ENCODE data around the gene C11orf58. TPM values are rescaled to one million over a fixed set of nuclear protein-coding genes. Genes with fewer than 3 reads are reported as not detected.

C11orf58 gene
- total RNA-seq, 4 donors from 2014 or later = 136 to 163 (median 147) TPM

DNA sequence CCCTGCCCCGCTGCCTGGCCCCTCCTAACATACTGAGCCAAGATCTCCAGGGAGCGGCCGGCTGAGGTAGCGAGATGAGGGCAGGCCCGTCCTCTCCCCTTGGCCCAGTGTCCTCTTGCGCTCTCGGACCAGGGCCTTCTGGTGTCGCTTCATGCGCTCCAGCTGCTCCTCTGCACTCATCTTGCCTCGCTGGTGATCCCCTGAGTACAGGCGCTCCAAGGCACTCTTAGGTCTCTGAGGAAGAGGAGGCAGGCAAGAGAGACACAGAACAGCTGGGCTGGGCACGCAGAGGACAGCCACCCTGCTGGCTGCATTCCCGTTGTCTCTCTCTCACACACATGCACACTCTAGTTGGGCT lies 50.6 kb downstream of the C11orf58 start:
- DNase-seq (ENCODE audit: low spot score) (no peak), ATAC-seq (ENCODE audit: low FRiP score) (no peak)
- TF ChIP-seq, protein P1, sequence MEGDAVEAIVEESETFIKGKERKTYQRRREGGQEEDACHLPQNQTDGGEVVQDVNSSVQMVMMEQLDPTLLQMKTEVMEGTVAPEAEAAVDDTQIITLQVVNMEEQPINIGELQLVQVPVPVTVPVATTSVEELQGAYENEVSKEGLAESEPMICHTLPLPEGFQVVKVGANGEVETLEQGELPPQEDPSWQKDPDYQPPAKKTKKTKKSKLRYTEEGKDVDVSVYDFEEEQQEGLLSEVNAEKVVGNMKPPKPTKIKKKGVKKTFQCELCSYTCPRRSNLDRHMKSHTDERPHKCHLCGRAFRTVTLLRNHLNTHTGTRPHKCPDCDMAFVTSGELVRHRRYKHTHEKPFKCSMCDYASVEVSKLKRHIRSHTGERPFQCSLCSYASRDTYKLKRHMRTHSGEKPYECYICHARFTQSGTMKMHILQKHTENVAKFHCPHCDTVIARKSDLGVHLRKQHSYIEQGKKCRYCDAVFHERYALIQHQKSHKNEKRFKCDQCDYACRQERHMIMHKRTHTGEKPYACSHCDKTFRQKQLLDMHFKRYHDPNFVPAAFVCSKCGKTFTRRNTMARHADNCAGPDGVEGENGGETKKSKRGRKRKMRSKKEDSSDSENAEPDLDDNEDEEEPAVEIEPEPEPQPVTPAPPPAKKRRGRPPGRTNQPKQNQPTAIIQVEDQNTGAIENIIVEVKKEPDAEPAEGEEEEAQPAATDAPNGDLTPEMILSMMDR (IDR thresholded peaks at IDR 0.05) = no peak

DNA sequence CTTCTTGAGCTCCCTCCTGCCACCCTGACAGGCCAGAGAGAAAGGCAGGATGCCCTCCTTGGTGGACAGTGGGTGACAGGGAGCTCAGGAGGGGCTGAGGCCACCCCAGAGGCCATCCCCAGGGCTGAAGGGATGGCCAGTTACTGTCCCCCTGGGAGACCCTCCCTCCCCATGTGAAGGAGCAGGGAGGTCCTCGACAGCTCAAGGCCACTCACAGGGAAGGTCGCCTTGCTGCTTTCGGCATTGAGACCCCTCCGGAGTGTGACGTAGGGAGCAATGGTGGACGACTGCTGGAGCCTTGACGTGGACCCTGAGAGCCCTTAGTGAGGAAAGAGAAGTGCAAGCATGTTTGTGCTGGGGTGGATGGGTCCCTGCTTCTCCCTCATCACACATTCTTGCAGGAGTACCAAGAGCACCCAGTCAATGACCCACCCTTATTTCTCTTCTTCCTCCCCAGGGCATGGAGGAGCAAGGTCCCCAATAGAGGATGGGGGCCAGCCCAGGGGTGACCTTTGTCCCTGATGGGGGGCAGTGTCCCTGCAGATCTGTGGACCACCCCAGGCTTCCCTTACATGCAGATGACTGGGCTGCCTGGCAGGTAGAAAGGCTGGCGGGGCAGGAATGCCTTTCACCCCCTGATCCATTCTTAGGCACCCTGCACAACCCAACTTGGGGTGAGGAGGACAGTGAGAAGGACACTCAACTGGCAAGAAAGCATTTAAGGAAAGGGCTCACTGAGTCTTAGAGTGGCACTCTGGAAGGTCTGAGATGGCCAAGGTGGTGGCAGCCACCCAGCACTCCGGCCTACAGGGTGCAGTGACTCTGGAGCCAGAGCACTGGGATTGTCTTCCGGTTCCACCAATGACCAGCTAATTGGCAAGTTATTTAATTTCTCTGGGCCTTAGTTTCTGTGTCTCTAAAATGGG lies 51.4 kb downstream of the C11orf58 start:
- TF ChIP-seq, protein P1 (IDR thresholded peaks at IDR 0.05) = no peak
- no peak for DNase-seq (ENCODE audit: low spot score)
- no peak for ATAC-seq (ENCODE audit: low FRiP score)

- ATAC-seq (ENCODE audit: low FRiP score) (no peak), DNase-seq (ENCODE audit: low spot score) (no peak)
- TF ChIP-seq, protein P1 (IDR thresholded peaks at IDR 0.05) = no peak
These were observed 52.2 kb downstream of the C11orf58 start for GRCh38 chr11:16790486-16791190.

DNA sequence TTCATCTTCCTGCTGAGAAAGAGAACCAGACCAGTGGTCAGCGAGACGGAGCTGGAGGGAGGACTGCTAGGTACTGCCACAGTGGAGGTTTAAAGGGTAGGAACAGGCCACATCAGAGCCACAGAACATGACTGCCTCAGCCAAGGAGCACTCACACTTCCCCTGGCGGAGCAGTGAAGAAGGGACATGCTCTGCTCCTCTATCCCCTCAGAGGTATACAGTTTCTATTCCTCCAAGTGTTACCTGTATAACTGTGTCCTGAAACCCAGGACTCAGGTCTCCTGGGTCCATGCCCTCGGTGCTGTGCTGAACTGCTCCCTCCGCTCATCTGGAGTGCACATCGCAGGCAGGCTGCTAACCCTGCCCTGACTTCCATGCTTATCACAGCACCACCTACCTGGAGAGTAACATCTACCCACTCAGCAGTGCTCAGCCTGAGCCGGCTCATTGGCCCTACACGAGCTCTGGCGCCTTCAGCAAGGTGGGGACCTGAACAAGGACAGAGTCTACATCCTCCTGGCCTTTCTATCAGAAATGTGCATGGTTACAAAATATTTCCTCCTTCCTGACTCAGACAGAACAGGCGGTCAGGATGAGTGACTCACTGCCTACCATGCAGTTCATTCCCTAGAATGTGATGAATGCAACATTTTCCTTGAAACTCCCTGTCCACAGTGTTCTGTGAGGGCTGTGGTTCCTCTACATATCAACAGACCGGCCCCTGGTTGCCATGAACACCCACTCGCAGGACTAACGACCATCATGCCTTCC lies 52.9 kb downstream of the C11orf58 start:
- TF ChIP-seq, protein P1 (IDR thresholded peaks at IDR 0.05) = no peak
- ATAC-seq (ENCODE audit: low FRiP score) (peak; percentile 94), DNase-seq (ENCODE audit: low spot score) (no peak)

- ATAC-seq (ENCODE audit: low FRiP score) = no peak
- no peak for DNase-seq (ENCODE audit: low spot score)
- TF ChIP-seq, protein P1 (IDR thresholded peaks at IDR 0.05) = no peak
These were observed 54.0 kb downstream of the C11orf58 start for GRCh38 chr11:16792426-16792825.

GRCh38 chr11:16793009-16793408 lies 54.6 kb downstream of the C11orf58 start:
- TF ChIP-seq, protein P1 (IDR thresholded peaks at IDR 0.05) = no peak
- no peak for DNase-seq (ENCODE audit: low spot score)
- no peak for ATAC-seq (ENCODE audit: low FRiP score)

All from omental fat pad (tissue), 4 donors.